Panc1 (cell line): ENCODE measurements around the gene RXRB. TPM values are rescaled to one million over a fixed set of nuclear protein-coding genes. Genes with fewer than 3 reads are reported as not detected.
A peak's percentile ranks its signal among the peaks of the same experiment; 100 is the strongest.

ENCODE experiments used
- ATAC-seq: fragments of 200-7000 bp; cut with Tn5 transposase; 2 replicates; pipeline ENCODE4 v1.9.1; 2020; ENCODE audit warnings: mild to moderate bottlenecking, moderate library complexity
- BruUV-seq: library from RNA; stranded (reverse); fragments of 400-500 nt; replicated peaks from 2 replicates; lab custom pipeline; 2021; lab: Mats Ljungman, UMichigan
- CTCF ChIA-PET: fragments of 300-600 bp; sonication (Branson Sonifier 250); formaldehyde crosslinking; loops from one replicate; lab custom pipeline; 2022; ENCODE audit warnings: antibody characterized with exemption; lab: Charles Lee
- POLR2A ChIA-PET: fragments of 300-600 bp; sonication (Branson Sonifier 250); formaldehyde crosslinking; loops from one replicate; lab custom pipeline; 2022; ENCODE audit warnings: antibody characterized with exemption; lab: Charles Lee
- DNase-seq: peaks from one replicate; pipeline ENCODE4 v3.0.0-alpha.2; 2010; ENCODE audit warnings: low read depth, low spot score
- H3K27ac ChIP-seq: 2 replicates; pipeline ENCODE4 v1.5.1; 2011; ENCODE audit warnings: mild to moderate bottlenecking, low read length, inconsistent platforms
- H3K27me3 ChIP-seq: fragments of 200-500 bp; sonication (Bioruptor generic); 2 replicates; pipeline ENCODE4 v1.6.0; 2014; ENCODE audit warnings: low read length, inconsistent platforms; ENCODE audit not compliant: control insufficient read depth, insufficient read depth
- H3K36me3 ChIP-seq: fragments of 200-500 bp; sonication (Bioruptor generic); 2 replicates; pipeline ENCODE4 v1.5.1; 2014; ENCODE audit warnings: inconsistent platforms, mild to moderate bottlenecking, low read length, moderate library complexity; ENCODE audit not compliant: control insufficient read depth, insufficient read depth
- H3K4me1 ChIP-seq: 2 replicates; pipeline ENCODE4 v1.5.1; 2011; ENCODE audit warnings: inconsistent platforms, mild to moderate bottlenecking, low read length, moderate library complexity; ENCODE audit not compliant: control insufficient read depth, insufficient read depth
- H3K4me3 ChIP-seq, 2 experiments: 2 replicates each; pipeline ENCODE4 v1.5.1; 2011 to 2012; ENCODE audit warnings: low read depth in 2 of 2, low read length in 2 of 2, mild to moderate bottlenecking in 2 of 2, inconsistent platforms in 1 of 2, moderate library complexity in 1 of 2
- H3K9me3 ChIP-seq: fragments of 200-500 bp; sonication (Bioruptor generic); 2 replicates; pipeline ENCODE4 v1.5.1; 2014; ENCODE audit warnings: low read depth, mild to moderate bottlenecking, inconsistent platforms, low read length, moderate library complexity; ENCODE audit not compliant: control insufficient read depth, insufficient read depth
- POLR2AphosphoS5 ChIP-seq: IDR thresholded peaks from 2 replicates; pipeline ENCODE4 v1.6.1; 2012; ENCODE audit warnings: mild to moderate bottlenecking, low read depth, low read length, moderate library complexity
- REST ChIP-seq, 2 experiments: IDR thresholded peaks; 2 replicates each; pipeline ENCODE4 v1.6.1; 2011 to 2012; ENCODE audit warnings: low read depth in 2 of 2, control low read depth in 1 of 2, low read length in 1 of 2, mild to moderate bottlenecking in 1 of 2, moderate library complexity in 1 of 2; ENCODE audit not compliant: insufficient read depth in 1 of 2
- SIN3A ChIP-seq: IDR thresholded peaks from 2 replicates; pipeline ENCODE4 v1.6.1; 2012; ENCODE audit warnings: low read depth, mild to moderate bottlenecking, low read length, moderate library complexity, borderline replicate concordance; ENCODE audit not compliant: insufficient read depth
- TCF7L2 ChIP-seq: IDR thresholded peaks from 2 replicates; pipeline ENCODE4 v1.6.1; 2011; ENCODE audit warnings: mild to moderate bottlenecking, low read depth, low read length, inconsistent platforms
- in situ Hi-C: cut with HindIII; loops from 2 replicates; pipeline ENCODE4 v1.10.0; 2016; ENCODE audit warnings: low sequenced_read_pairs, low pct_unique_long_range_greater_than_20kb
- intact Hi-C: fragments of 100-400 bp; cut with micrococcal nuclease; formaldehyde crosslinking; loops from one replicate; pipeline ENCODE4 v1.10.0; 2022; ENCODE audit not compliant: unreplicated experiment
- total RNA-seq: library from RNA; stranded (reverse); gene quantifications from one replicate; pipeline ENCODE4 v1.2.1, GENCODE V29; 2021; ENCODE audit not compliant: unreplicated experiment
- TF ChIP-seq, protein P1 (sequence below): fragments of 450-650 bp; IDR thresholded peaks from 2 replicates; pipeline ENCODE4 v1.5.1; 2017; ENCODE audit warnings: mild to moderate bottlenecking

The RXRB gene
- total RNA-seq, 1 experiment from 2014 or later = 27.4 TPM

DNA sequence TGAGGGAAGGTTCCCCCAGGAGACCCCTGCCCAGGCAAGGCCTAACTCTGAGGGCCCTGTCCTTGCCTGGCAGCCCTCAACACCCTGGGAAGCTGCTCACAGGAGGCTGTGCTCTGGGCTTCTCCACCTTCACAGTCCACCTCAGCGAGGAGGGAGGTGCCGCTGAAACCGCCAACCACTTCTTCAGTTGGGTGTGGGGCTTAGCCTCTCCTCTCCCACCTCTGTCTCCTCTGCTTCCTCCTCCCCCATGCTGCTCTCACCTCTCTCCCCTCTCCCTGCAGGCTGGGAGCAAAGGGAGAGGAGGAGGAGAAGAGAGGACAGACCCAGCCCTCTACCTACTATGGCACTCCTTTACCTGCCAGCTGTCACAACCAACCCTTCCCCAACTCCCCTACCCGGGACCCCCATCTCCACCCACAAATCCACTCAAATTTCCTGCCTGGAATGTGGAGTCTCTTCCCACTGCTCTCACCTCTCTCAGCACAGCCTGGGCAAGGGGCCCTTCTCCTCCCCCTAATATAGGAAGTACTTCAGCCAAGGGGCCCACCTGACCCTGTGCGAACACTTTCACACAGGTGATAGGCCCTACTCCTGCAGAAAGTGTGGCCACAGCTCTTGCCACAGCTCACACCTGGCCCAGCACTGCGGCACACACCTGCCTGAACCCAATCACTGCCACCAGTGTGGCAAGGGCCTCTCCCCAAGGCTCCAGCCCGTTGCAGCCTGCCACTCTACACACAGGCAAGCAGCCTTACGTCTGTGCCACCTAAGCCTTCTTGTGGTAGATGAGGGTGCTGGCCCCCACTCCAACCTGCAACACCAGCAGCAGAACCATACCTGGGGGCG lies 15.0 kb upstream of the RXRB start:
- ChIA-PET CTCF (no interaction called here), POLR2A (interaction anchor here (0.9 kb wide), 1 partner anchor 12 kb away, joined by 3 read pairs; no protein-coding TSS in a partner anchor)
- no peak for ATAC-seq
- Histone ChIP-seq H3K4me1 (peaks cover 10% of the 10 kb centered on the region), H3K27me3 (no peaks in the 10 kb centered on the region), H3K36me3 (no peaks in the 10 kb centered on the region), H3K4me3 (no peak overlapping the region), H3K27ac (no peak overlapping the region), H3K9me3 (no peaks in the 10 kb centered on the region)
- in situ Hi-C loops (no loop called here), intact Hi-C loops (no loop called here)
- no TSS peak for BruUV-seq
- no peak for DNase-seq
- TF ChIP-seq SIN3A (no peak), POLR2AphosphoS5 (no peak), REST (IDR thresholded peaks at IDR 0.05; ENCODE audit: insufficient read depth in 1 of 2, low read depth in 2 of 2, low read length in 1 of 2) (no peak)
- TF ChIP-seq, protein P1, sequence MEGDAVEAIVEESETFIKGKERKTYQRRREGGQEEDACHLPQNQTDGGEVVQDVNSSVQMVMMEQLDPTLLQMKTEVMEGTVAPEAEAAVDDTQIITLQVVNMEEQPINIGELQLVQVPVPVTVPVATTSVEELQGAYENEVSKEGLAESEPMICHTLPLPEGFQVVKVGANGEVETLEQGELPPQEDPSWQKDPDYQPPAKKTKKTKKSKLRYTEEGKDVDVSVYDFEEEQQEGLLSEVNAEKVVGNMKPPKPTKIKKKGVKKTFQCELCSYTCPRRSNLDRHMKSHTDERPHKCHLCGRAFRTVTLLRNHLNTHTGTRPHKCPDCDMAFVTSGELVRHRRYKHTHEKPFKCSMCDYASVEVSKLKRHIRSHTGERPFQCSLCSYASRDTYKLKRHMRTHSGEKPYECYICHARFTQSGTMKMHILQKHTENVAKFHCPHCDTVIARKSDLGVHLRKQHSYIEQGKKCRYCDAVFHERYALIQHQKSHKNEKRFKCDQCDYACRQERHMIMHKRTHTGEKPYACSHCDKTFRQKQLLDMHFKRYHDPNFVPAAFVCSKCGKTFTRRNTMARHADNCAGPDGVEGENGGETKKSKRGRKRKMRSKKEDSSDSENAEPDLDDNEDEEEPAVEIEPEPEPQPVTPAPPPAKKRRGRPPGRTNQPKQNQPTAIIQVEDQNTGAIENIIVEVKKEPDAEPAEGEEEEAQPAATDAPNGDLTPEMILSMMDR = no peak

DNA sequence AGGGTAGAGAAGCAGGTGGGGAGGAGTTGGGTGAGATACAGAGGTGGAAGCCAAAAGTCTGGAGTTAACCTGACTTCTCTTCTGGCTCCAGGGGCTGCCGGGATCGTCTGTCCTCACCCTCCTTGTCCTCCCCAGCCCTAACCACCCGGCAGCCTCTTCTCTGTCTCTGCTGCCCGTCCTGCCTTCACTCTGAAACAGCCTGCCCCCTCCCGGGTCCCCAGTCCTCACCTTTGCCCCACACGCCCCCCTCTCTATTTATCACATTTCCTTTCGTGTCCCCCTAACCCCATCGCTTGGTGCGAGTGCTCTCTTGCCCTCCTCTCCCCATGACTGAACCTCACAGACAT lies 13.5 kb upstream of the RXRB start:
- peak overlapping the region; percentile 77 for H3K27ac ChIP-seq
- no peaks in the 10 kb centered on the region for H3K27me3 ChIP-seq
- in situ Hi-C loops = no loop called here
- DNase-seq = no peak
- peak; percentile 26 for ATAC-seq
- no TSS peak for BruUV-seq
- TF ChIP-seq, protein P1 = no peak
- TF ChIP-seq REST (IDR thresholded peaks at IDR 0.05; ENCODE audit: insufficient read depth in 1 of 2, low read depth in 2 of 2, low read length in 1 of 2) (no peak), POLR2AphosphoS5 (no peak), SIN3A (no peak), TCF7L2 (no peak)
- intact Hi-C loops = no loop called here
- H3K36me3 ChIP-seq = no peaks in the 10 kb centered on the region
- POLR2A ChIA-PET = no interaction called here
- CTCF ChIA-PET = no interaction called here
- peaks cover 10% of the 10 kb centered on the region for H3K4me1 ChIP-seq
- H3K9me3 ChIP-seq = no peaks in the 10 kb centered on the region
- H3K4me3 ChIP-seq = peak overlapping the region; percentile 51 to 57
